Measurements from ENCODE around the gene WDR86. TPM values are rescaled to one million over a fixed set of nuclear protein-coding genes. Genes with fewer than 3 reads are reported as not detected.

Gene WDR86
- 3.8 TPM in 1 of 2 replicates, not detected in the other for total RNA-seq

GRCh38 chr7:151409667-151410404, at the start of gene WDR86:
Gene WDR86, minus strand, starts transcription at chr7:151410038. Its CDS starts 449 bp downstream, at chr7:151409589.

GRCh38 chr7:151439855-151440798, 30.3 kb upstream of the WDR86 start, which contains the start of gene CRYGN:
Gene CRYGN, minus strand, starts transcription at chr7:151440141. Its CDS starts 224 bp downstream, at chr7:151439917.

GRCh38 chr7:151341357-151342101, 68.3 kb downstream of the WDR86 start, which contains the start of gene NUB1:
Gene NUB1, plus strand, starts transcription at chr7:151341812. Its CDS starts 3,538 bp downstream, at chr7:151345350.

Other genes starting within 250 kb of the WDR86 start
- gene GBX1, start 242.3 kb downstream of the WDR86 start, total RNA-seq: not detected in 2 replicates
- gene ASB10, start 222.8 kb downstream of the WDR86 start, total RNA-seq: not detected in 2 replicates
- gene H2BK1, start 199.6 kb downstream of the WDR86 start, total RNA-seq: not detected in 2 replicates
- gene ABCF2, start 182.8 kb downstream of the WDR86 start, total RNA-seq: 64.7 and 65.2 TPM in 2 replicates
- gene CHPF2, start 177.6 kb downstream of the WDR86 start, total RNA-seq: 71.4 and 127 TPM in 2 replicates
- gene SMARCD3, start 161.3 kb downstream of the WDR86 start, total RNA-seq: 27.3 and 47.0 TPM in 2 replicates
- gene NUB1, start 68.2 kb downstream of the WDR86 start, total RNA-seq: 41.5 and 52.1 TPM in 2 replicates
- gene CRYGN, start 30.1 kb upstream of the WDR86 start, total RNA-seq: 0.58 and 0.83 TPM in 2 replicates
- 59.2 and 74.9 TPM in 2 replicates for gene RHEB, start 109.9 kb upstream of the WDR86 start, total RNA-seq

Measured in smooth muscle cell of trachea (primary cell).